MCF 10A (cell line): Measurements from ENCODE around the gene PIEZO1. TPM values are rescaled to one million over a fixed set of nuclear protein-coding genes. Genes with fewer than 3 reads are reported as not detected.

Experiments
- BruUV-seq: library from RNA; stranded (reverse); fragments of 400-500 nt; replicated peaks from 2 replicates; lab custom pipeline; 2021; lab: Mats Ljungman, UMichigan
- CTCF ChIA-PET: fragments of 300-600 bp; sonication (Branson Sonifier 250); formaldehyde crosslinking; extraction: SDS; loops from one replicate; lab custom pipeline; 2021; ENCODE audit warnings: antibody characterized with exemption, inconsistent platforms; lab: Yijun Ruan, JAX
- POLR2A ChIA-PET: fragments of 300-600, 350-650 bp; sonication (Branson Sonifier 250); formaldehyde crosslinking; extraction: SDS; loops from one replicate; lab custom pipeline; 2020; ENCODE audit warnings: antibody characterized with exemption, inconsistent platforms; lab: Yijun Ruan, JAX
- DNase-seq: peaks from one replicate; pipeline ENCODE4 v3.0.0-alpha.2; 2018; ENCODE audit not compliant: unreplicated experiment
- H3K27ac Mint-ChIP-seq: one replicate; pipeline ENCODE4 v1.8.0; 2022; ENCODE audit warnings: mild to moderate bottlenecking, low read depth, mixed read lengths; ENCODE audit not compliant: unreplicated experiment
- H3K27me3 Mint-ChIP-seq: one replicate; pipeline ENCODE4 v1.8.0; 2022; ENCODE audit warnings: mixed read lengths; ENCODE audit not compliant: insufficient read depth, unreplicated experiment
- H3K36me3 Mint-ChIP-seq: one replicate; pipeline ENCODE4 v1.8.0; 2022; ENCODE audit warnings: mild to moderate bottlenecking, moderate library complexity, mixed read lengths; ENCODE audit not compliant: insufficient read depth, unreplicated experiment
- H3K4me1 Mint-ChIP-seq: one replicate; pipeline ENCODE4 v1.8.0; 2022; ENCODE audit warnings: mixed read lengths; ENCODE audit not compliant: insufficient read depth, unreplicated experiment
- H3K4me3 Mint-ChIP-seq: one replicate; pipeline ENCODE4 v1.8.0; 2022; ENCODE audit warnings: mild to moderate bottlenecking, moderate library complexity, mixed read lengths; ENCODE audit not compliant: unreplicated experiment
- H3K9me3 Mint-ChIP-seq: one replicate; pipeline ENCODE4 v1.8.0; 2022; ENCODE audit warnings: mixed read lengths; ENCODE audit not compliant: unreplicated experiment
- CTCF ChIP-seq: fragments of 200-600 bp; IDR thresholded peaks from one replicate; pipeline ENCODE4 v1.8.0; 2022; ENCODE audit warnings: antibody characterized with exemption, mild to moderate bottlenecking; ENCODE audit not compliant: unreplicated experiment
- intact Hi-C: fragments of 100-400 bp; cut with micrococcal nuclease; formaldehyde crosslinking; loops from 2 replicates; pipeline ENCODE4 v1.14.1; 2022
- total RNA-seq: library from RNA; stranded (reverse); gene quantifications from 2 replicates; pipeline ENCODE4 v1.2.3, GENCODE V29; 2022

PIEZO1 gene
- total RNA-seq, 1 experiment from 2014 or later = 193 TPM

DNA sequence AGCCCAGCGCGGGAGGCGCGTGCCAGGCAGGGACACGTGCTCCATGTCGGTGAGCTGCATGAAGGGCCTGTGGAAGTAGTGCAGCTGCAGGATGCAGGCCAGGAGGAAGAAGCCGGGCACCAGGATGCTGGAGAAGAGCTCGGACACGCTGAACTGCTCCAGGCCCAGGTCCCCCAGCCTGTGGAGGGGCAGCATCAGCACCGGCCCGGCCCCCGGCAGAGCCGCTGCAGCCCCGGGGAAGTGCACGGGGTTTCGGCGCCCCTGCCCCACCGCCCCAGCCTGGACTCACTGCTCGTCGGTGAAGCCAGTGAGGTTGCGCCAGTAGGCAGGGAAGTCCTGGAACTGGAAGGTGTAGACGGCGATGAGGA, 50.7 kb downstream of the PIEZO1 start:
- Mint-ChIP-seq H3K27me3 (no peaks in the 10 kb centered on the region), H3K4me1 (no peaks in the 10 kb centered on the region), H3K9me3 (no peaks in the 10 kb centered on the region), H3K36me3 (peaks cover 31% of the 10 kb centered on the region), H3K27ac (no peak overlapping the region), H3K4me3 (no peak overlapping the region)
- BruUV-seq = TSS peak; percentile 43
- ChIA-PET POLR2A (no interaction called here), CTCF (interaction anchor here (0.8 to 5.7 kb wide), 3 partner anchors 13 to 47 kb away, joined by 3 to 61 read pairs (median 4); no protein-coding TSS in a partner anchor)
- DNase-seq = no peak
- no peak for TF ChIP-seq CTCF
- intact Hi-C loops = no loop called here

- no TSS peak for BruUV-seq
- intact Hi-C loops = no loop called here
These were observed 51.2 kb downstream of the PIEZO1 start for GRCh38 chr16:88733630-88734360.

DNA sequence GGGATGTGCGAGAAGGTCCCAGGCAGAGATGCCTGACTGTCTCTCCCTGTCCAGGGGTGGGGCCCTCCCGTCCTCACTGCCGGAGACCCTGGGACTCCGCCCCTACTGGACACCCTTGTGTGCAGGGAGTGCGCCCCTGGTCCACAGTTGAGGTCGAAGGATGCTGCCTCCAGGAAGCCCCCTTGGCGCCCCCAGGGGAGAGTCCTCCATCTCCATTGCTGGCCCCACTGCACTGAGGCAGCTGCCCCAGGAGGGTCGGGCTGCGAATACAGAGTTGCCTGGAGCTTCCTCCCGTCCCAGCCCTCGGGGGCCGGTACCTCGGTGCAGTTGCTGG, 52.1 kb downstream of the PIEZO1 start:
- Mint-ChIP-seq H3K27ac (no peak overlapping the region), H3K4me3 (no peak overlapping the region), H3K27me3 (no peaks in the 10 kb centered on the region), H3K9me3 (no peaks in the 10 kb centered on the region), H3K4me1 (no peaks in the 10 kb centered on the region), H3K36me3 (peaks cover 25% of the 10 kb centered on the region)
- intact Hi-C loops = no loop called here
- CTCF ChIA-PET = interaction anchor here (5.7 kb wide), 1 partner anchor 49 kb away, joined by 61 read pairs; no protein-coding TSS in a partner anchor
- no peak for TF ChIP-seq CTCF
- no TSS peak for BruUV-seq
- POLR2A ChIA-PET = no interaction called here
- DNase-seq = no peak

More at GRCh38 chr16:88733630-88734360, 51.2 kb downstream of the PIEZO1 start:
- Mint-ChIP-seq H3K36me3 (peaks cover 28% of the 10 kb centered on the region), H3K9me3 (no peaks in the 10 kb centered on the region), H3K4me1 (no peaks in the 10 kb centered on the region), H3K27ac (no peak overlapping the region), H3K27me3 (no peaks in the 10 kb centered on the region), H3K4me3 (no peak overlapping the region)
- no peak for DNase-seq
- no peak for TF ChIP-seq CTCF
- ChIA-PET CTCF (interaction anchor here (0.8 to 5.7 kb wide), 3 partner anchors 14 to 48 kb away, joined by 3 to 61 read pairs (median 4); no protein-coding TSS in a partner anchor), POLR2A (no interaction called here)

DNA sequence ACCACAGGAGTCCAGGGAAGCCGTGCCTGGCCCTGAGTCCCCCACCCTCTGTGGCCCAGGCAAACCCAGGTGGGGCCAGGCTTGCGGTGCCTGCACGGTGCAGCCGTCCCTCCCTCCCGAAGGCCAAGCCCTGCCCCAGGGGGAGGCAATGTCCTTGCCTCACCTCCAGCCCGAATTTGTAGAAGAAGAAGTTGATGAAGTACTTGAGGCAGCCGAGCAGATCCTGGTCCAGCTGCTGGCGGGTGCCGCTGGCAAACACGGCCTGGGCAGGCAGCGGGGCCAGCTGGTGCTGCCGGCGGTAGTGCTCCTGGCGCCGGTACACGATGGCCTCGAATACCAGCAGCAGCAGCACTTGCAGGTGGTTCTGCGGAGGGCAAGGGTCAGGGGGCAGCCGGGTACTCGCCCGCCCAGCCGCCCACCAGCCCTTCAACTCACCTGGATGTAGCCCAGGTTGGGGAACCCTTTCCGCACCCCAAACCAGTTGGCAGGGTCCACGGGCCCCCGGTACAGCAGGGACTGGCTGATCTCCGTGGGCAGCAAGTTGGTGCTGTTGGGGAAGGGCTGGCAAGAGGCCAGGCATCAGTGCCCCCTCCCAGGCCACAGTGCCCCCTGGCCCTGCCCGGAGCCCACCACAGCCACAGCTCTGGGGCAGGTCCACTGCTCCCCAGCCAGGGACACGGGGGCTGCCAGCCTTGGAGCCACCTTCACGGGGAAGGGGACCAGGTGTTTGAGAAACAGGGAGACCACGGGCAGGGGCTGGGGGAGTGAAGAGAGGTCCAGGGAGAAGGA, 52.7 kb downstream of the PIEZO1 start:
- intact Hi-C loops = no loop called here
- Mint-ChIP-seq H3K9me3 (no peaks in the 10 kb centered on the region), H3K36me3 (peaks cover 21% of the 10 kb centered on the region), H3K27me3 (no peaks in the 10 kb centered on the region), H3K4me1 (no peaks in the 10 kb centered on the region), H3K27ac (no peak overlapping the region), H3K4me3 (no peak overlapping the region)
- DNase-seq = no peak
- CTCF ChIA-PET = interaction anchor here (5.7 kb wide), 1 partner anchor 49 kb away, joined by 61 read pairs; no protein-coding TSS in a partner anchor
- BruUV-seq = no TSS peak
- POLR2A ChIA-PET = no interaction called here
- no peak for TF ChIP-seq CTCF
